GM13977 (cell line): ENCODE data around the gene OPA3.

Experiments
- DNase-seq: peaks from one replicate; pipeline ENCODE4 v3.0.0; 2012; ENCODE audit warnings: low spot score
- CTCF ChIP-seq: IDR thresholded peaks from 2 replicates; pipeline ENCODE4 v1.5.1; 2012; ENCODE audit warnings: mild to moderate bottlenecking, control low read depth; ENCODE audit not compliant: insufficient read depth; ENCODE audit errors: extremely low read depth, missing control alignments
- in situ Hi-C: fragments of 300-500 bp; cut with MboI; formaldehyde crosslinking; loops from one replicate; pipeline ENCODE4 v1.12.0; 2022; ENCODE audit warnings: low sequenced_read_pairs, low pct_unique_long_range_greater_than_20kb, mixed read lengths, inconsistent platforms; ENCODE audit not compliant: unreplicated experiment

Gene OPA3

GRCh38 chr19:45569619-45570421 lies 14.8 kb downstream of the OPA3 start:
- in situ Hi-C loops, result no loop called here
- TF ChIP-seq CTCF, result peak; percentile 79
- DNase-seq, result no peak

GRCh38 chr19:45568732-45569131 lies 15.9 kb downstream of the OPA3 start:
- no peak for TF ChIP-seq CTCF
- no peak for DNase-seq
- in situ Hi-C loops, result no loop called here

- in situ Hi-C loops, result no loop called here
- DNase-seq, result no peak
- TF ChIP-seq CTCF, result no peak
Measured at GRCh38 chr19:45567609-45568008, 17.0 kb downstream of the OPA3 start.

GRCh38 chr19:45564131-45564780 lies 20.3 kb downstream of the OPA3 start:
- in situ Hi-C loops, result no loop called here
- no peak for TF ChIP-seq CTCF
- DNase-seq, result no peak

GRCh38 chr19:45560686-45561085 lies 23.9 kb downstream of the OPA3 start:
- TF ChIP-seq CTCF, result no peak
- DNase-seq, result no peak
- in situ Hi-C loops, result no loop called here

- TF ChIP-seq CTCF, result no peak
- in situ Hi-C loops, result no loop called here
- no peak for DNase-seq
Measured at GRCh38 chr19:45560038-45560437, 24.6 kb downstream of the OPA3 start.
